HepG2 (cell line): ENCODE results near the gene MFAP4.

Experiments
- CBX2 ChIP-seq, 2 experiments: fragments of 200-600 bp in 1 of 2; sonication (generic); formaldehyde crosslinking in 1 of 2; IDR thresholded peaks; 2 replicates each; pipeline versions ENCODE4 v1.7.0 to v1.8.1; 2018 to 2022; ENCODE audit warnings: low read depth in 2 of 2, low read length in 1 of 2, mild to moderate bottlenecking in 1 of 2, missing genetic modification reagents in 1 of 2
- ZNF17 ChIP-seq: sonication (generic); formaldehyde crosslinking; IDR thresholded peaks from 2 replicates; pipeline ENCODE4 v1.5.0; 2020; ENCODE audit warnings: mild to moderate bottlenecking, missing genetic modification reagents
- TF ChIP-seq, protein P1 (sequence below): sonication (generic); formaldehyde crosslinking; IDR thresholded peaks from 2 replicates; pipeline ENCODE4 v1.4.0; 2020; ENCODE audit warnings: missing genetic modification reagents, borderline replicate concordance

- TF ChIP-seq ZNF17 (CRISPR knock-in tag) (no peak), CBX2 (IDR thresholded peaks at IDR 0.05; ENCODE audit: low read depth, low read length) (no peak), CBX2 (CRISPR knock-in tag; IDR thresholded peaks at IDR 0.05; ENCODE audit: low read depth) (no peak)
- TF ChIP-seq, protein P1, sequence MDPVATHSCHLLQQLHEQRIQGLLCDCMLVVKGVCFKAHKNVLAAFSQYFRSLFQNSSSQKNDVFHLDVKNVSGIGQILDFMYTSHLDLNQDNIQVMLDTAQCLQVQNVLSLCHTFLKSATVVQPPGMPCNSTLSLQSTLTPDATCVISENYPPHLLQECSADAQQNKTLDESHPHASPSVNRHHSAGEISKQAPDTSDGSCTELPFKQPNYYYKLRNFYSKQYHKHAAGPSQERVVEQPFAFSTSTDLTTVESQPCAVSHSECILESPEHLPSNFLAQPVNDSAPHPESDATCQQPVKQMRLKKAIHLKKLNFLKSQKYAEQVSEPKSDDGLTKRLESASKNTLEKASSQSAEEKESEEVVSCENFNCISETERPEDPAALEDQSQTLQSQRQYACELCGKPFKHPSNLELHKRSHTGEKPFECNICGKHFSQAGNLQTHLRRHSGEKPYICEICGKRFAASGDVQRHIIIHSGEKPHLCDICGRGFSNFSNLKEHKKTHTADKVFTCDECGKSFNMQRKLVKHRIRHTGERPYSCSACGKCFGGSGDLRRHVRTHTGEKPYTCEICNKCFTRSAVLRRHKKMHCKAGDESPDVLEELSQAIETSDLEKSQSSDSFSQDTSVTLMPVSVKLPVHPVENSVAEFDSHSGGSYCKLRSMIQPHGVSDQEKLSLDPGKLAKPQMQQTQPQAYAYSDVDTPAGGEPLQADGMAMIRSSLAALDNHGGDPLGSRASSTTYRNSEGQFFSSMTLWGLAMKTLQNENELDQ (CRISPR knock-in tag): no peak
Measured at GRCh38 chr17:19411631-19412030, 24.6 kb upstream of the MFAP4 start.
